Epithelial cell of proximal tubule (primary cell): ENCODE measurements around the gene IFI30. TPM values are rescaled to one million over a fixed set of nuclear protein-coding genes. Genes with fewer than 3 reads are reported as not detected.

ENCODE experiments used
- DNase-seq: peaks from one replicate; pipeline ENCODE4 v3.0.0-alpha.2; 2011; ENCODE audit warnings: low read depth
- H3K4me3 ChIP-seq: 2 replicates; pipeline ENCODE4 v1.5.1; 2011; ENCODE audit warnings: low read depth, mild to moderate bottlenecking, low read length
- CTCF ChIP-seq: conservative IDR thresholded peaks from 2 replicates; pipeline ENCODE4 v1.5.1; 2012; ENCODE audit warnings: low read depth, mild to moderate bottlenecking, low read length
- total RNA-seq: library from RNA; depleted of rRNA; stranded (reverse); fragments of >200 nt; gene quantifications from 2 replicates; pipeline ENCODE4 v1.2.3, GENCODE V29; 2015

The IFI30 gene
- total RNA-seq, 1 donor from 2014 or later, result 10.1 TPM

DNA sequence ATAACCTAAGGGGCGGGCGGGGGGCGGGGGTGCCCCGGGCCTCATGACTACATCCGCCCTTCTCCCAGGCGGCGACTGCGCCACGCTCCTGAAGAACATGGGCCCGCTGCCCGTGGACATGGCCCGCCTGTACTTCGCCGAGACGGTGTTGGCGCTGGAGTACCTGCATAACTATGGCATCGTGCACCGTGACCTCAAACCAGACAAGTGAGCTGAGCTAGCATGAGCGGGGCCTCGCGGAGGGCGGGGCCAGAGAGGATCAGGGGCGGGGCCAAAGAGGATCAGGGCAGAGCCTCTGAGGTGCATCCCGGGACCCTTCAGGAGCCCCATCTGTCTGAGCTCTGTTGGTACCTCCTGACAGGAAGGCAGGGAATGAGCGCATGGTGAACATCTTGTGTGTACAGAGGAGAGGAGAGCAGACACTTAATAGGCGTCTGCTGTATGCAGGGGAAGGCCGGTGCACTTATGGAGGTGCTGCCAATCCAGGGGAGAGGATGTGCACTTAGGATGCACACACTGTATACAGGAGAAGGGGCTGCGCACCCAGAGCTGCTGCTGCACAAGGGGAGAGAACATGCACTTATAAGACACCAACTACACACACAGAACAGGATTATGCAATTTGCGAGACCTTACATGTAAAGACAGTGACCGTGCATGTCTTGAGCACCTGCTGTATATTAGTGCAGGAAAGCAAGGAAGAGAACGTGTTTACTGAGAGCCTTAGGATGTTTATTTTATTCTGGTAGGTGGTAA is 41.6 kb upstream of the IFI30 start:
- no peak for DNase-seq
- no peak for TF ChIP-seq CTCF
- H3K4me3 ChIP-seq, result no peak overlapping the region

DNA sequence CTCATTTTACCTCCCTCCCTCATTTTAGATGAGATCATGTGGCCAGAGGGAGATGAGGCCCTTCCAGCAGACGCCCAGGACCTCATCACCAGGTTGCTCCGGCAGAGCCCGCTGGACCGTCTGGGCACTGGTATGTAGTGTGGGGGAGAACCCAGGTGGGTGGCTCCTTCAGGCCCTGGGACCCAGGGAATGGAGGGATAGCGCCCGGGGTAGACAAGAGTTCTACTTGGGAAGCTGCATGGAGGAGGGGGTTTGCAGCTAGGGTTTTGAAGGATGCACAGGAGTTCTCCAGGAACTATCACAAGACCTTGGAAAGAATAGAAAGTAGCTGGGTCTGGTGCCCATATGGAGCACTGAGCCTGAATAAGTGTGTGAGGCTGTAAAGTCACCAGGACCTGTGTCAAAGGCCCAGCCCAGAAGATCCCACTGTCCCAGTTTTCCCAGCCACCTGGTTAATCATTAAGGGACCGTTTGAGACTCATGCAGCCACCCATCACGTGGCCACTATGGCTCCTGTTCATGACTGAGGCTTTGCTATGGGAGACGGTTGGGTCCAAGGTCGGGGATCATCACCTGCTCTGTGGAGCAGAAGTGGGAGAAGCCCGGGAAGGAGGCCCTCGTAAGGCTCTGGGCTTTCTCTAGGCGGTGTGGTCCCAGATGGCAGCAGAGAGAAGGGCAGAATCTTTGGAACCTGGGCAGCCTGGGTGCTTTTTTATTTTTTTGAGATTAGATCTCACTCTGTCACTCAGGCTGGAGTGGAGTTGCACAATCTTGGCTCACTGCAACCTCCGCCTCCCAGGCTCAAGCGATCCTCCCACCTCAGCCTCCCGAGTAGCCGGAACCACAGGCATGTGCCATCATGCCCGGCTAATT is 37.7 kb upstream of the IFI30 start:
- H3K4me3 ChIP-seq, result no peak overlapping the region
- no peak for DNase-seq
- TF ChIP-seq CTCF, result no peak

DNA sequence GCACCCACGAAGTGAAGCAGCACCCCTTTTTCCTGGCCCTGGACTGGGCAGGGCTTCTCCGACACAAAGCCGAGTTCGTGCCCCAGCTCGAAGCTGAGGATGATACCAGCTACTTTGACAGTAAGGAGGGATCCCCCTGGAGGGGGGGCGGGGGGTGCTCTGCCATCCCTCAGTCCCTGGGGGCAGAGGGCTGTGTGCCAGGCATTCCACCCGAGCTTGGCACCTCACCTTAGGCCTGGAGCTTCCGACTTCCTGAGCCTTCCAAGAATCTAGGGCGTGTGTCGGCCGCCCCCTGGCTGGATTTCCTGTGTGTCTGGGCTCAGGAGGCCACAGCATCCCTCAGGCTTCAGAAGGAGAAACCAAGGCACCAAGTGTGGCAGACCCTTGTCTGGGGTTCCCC is 36.4 kb upstream of the IFI30 start:
- no peak for DNase-seq
- TF ChIP-seq CTCF, result no peak
- H3K4me3 ChIP-seq, result no peak overlapping the region

- DNase-seq, result no peak
- no peak for TF ChIP-seq CTCF
- H3K4me3 ChIP-seq, result no peak overlapping the region
These were observed 35.8 kb upstream of the IFI30 start for GRCh38 chr19:18137657-18138339.

DNA sequence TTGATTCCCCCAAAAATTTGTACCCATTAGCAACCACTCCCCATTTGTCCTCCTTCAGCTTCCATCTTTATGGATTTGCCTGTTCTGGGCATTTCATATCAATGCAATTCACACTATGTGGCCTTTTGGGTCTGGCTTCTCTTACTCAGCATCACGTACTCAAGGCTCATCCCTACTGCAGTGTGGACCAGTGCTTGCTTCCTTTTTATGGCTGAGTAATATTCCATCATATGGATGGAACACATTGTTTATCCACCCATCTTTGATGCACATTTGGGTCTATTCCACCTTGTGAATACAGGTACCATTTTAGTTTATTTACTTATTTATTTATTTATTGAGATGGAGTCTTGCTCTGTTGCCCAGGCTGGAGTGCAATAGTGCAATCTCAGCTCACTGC is 33.1 kb upstream of the IFI30 start:
- H3K4me3 ChIP-seq, result no peak overlapping the region
- TF ChIP-seq CTCF, result no peak
- no peak for DNase-seq

DNA sequence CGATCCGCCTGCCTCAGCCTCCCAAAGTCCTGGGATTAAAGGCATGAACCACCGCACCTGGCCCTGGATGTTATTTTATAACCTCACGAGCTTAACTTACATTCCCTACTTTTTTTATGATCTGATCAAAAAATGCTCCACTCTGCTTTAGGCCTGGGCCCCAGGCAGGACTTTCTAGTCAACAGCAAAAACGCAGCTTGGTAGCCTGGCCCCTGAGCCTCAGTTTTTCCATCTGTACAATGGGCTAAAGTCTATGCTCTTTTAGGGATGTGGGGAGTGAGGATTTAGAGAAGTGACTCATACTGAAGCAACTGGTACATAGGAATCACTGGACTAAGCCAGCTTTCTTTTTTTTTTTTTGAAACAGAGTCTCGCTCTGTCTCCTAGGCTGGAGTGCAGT is 32.6 kb upstream of the IFI30 start:
- DNase-seq, result no peak
- H3K4me3 ChIP-seq, result no peak overlapping the region
- no peak for TF ChIP-seq CTCF
